Loucy (cell line): ENCODE results near the gene ZFHX3.

ENCODE experiments used
- CTCF ChIP-seq: fragments of 200-600 bp; sonication (generic); conservative IDR thresholded peaks from 2 replicates; pipeline ENCODE4 v1.5.1; 2014; ENCODE audit warnings: mild to moderate bottlenecking, antibody characterized with exemption, low read length
- EZH2phosphoT487 ChIP-seq: fragments of 200-600 bp; IDR thresholded peaks from 2 replicates; pipeline ENCODE4 v1.6.1; 2018; ENCODE audit warnings: antibody characterized with exemption, mild to moderate bottlenecking, moderate library complexity, borderline replicate concordance

- TF ChIP-seq CTCF (no peak), EZH2phosphoT487 (no peak)
Observed at GRCh38 chr16:72785171-72785570, 262.8 kb downstream of the ZFHX3 start.
